KMS-11 (cell line): ENCODE data around the gene NMD3.

Experiments used
- H2AFZ ChIP-seq: fragments of 200-600 bp; sonication (generic); 2 replicates; pipeline ENCODE4 v1.6.1; 2016; ENCODE audit warnings: antibody characterized with exemption, mixed run types, low read depth
- H3K27ac ChIP-seq: fragments of 200-600 bp; sonication (generic); 2 replicates; pipeline ENCODE4 v1.6.1; 2016; ENCODE audit warnings: mild to moderate bottlenecking, mixed run types
- H3K27me3 ChIP-seq: fragments of 200-600 bp; sonication (generic); 2 replicates; pipeline ENCODE4 v1.6.1; 2017; ENCODE audit warnings: mild to moderate bottlenecking, low read depth, mixed run types, moderate library complexity; ENCODE audit not compliant: insufficient read depth
- H3K36me3 ChIP-seq: fragments of 200-600 bp; sonication (generic); 2 replicates; pipeline ENCODE4 v1.6.1; 2017; ENCODE audit warnings: mild to moderate bottlenecking, mixed run types; ENCODE audit not compliant: insufficient read depth
- H3K4me1 ChIP-seq: fragments of 200-600 bp; sonication (generic); 2 replicates; pipeline ENCODE4 v1.6.1; 2016; ENCODE audit warnings: mild to moderate bottlenecking, low read depth, mixed run types; ENCODE audit not compliant: poor library complexity, severe bottlenecking
- H3K4me2 ChIP-seq: fragments of 200-600 bp; sonication (generic); 2 replicates; pipeline ENCODE4 v1.7.0; 2016; ENCODE audit warnings: mild to moderate bottlenecking, mixed run types
- H3K4me3 ChIP-seq: fragments of 200-600 bp; sonication (generic); IDR thresholded peaks from 2 replicates; pipeline ENCODE4 v1.6.1; 2017; ENCODE audit warnings: low read depth, low read length, mixed read lengths; ENCODE audit not compliant: insufficient read depth
- H3K79me2 ChIP-seq: fragments of 200-600 bp; sonication (generic); 2 replicates; pipeline ENCODE4 v1.6.1; 2016; ENCODE audit warnings: low read depth, mixed run types; ENCODE audit not compliant: insufficient read depth
- H3K9ac ChIP-seq: fragments of 200-600 bp; sonication (generic); 2 replicates; pipeline ENCODE4 v1.6.1; 2016; ENCODE audit warnings: mild to moderate bottlenecking, mixed run types
- H4K20me1 ChIP-seq: fragments of 200-600 bp; sonication (generic); 2 replicates; pipeline ENCODE4 v1.6.1; 2016; ENCODE audit warnings: mild to moderate bottlenecking, mixed run types; ENCODE audit not compliant: insufficient read depth
- CTCF ChIP-seq: fragments of 200-600 bp; sonication (generic); conservative IDR thresholded peaks from 2 replicates; pipeline ENCODE4 v1.6.1; 2017; ENCODE audit warnings: low read depth, mild to moderate bottlenecking, antibody characterized with exemption, low read length, moderate library complexity, mixed read lengths

The NMD3 gene

GRCh38 chr3:161222662-161223061, 1.6 kb downstream of the NMD3 start:
- no peak for TF ChIP-seq CTCF
- Histone ChIP-seq H3K9ac (peak overlapping the region; percentile 92; the same call in 1 of the 2 replicates), H3K4me3 (peak overlapping the region; percentile 61), H3K36me3 (no peaks in the 10 kb centered on the region; the same call in 1 of the 2 replicates), H3K4me2 (peak overlapping the region; percentile 83), H3K27me3 (no peaks in the 10 kb centered on the region), H3K4me1 (peaks cover 28% of the 10 kb centered on the region), H3K27ac (no peak overlapping the region), H3K79me2 (peaks cover 43% of the 10 kb centered on the region), H4K20me1 (peaks cover 7% of the 10 kb centered on the region; the same call in 1 of the 2 replicates), H2AFZ (no peak overlapping the region)

GRCh38 chr3:161224786-161225185, 3.7 kb downstream of the NMD3 start:
- TF ChIP-seq CTCF = no peak
- no peak overlapping the region for H3K4me2 ChIP-seq

GRCh38 chr3:161230621-161231171, 9.6 kb downstream of the NMD3 start:
- Histone ChIP-seq H3K4me2 (no peak overlapping the region), H4K20me1 (no peaks in the 10 kb centered on the region), H3K9ac (no peak overlapping the region), H3K36me3 (peaks cover 11% of the 10 kb centered on the region; the same call in 1 of the 2 replicates), H3K4me1 (no peaks in the 10 kb centered on the region), H3K27ac (no peak overlapping the region), H2AFZ (no peak overlapping the region), H3K27me3 (no peaks in the 10 kb centered on the region), H3K79me2 (peaks cover 11% of the 10 kb centered on the region; the same call in 1 of the 2 replicates), H3K4me3 (no peak overlapping the region)
- no peak for TF ChIP-seq CTCF

More at GRCh38 chr3:161224786-161225185, 3.7 kb downstream of the NMD3 start:
- no peaks in the 10 kb centered on the region; the same call in 1 of the 2 replicates for H3K36me3 ChIP-seq
- no peak overlapping the region for H2AFZ ChIP-seq
- H3K27ac ChIP-seq = no peak overlapping the region
- no peak overlapping the region for H3K9ac ChIP-seq
- H4K20me1 ChIP-seq = peaks cover 7% of the 10 kb centered on the region; the same call in 1 of the 2 replicates
- peaks cover 28% of the 10 kb centered on the region for H3K4me1 ChIP-seq
- no peaks in the 10 kb centered on the region for H3K27me3 ChIP-seq
- H3K79me2 ChIP-seq = peaks cover 43% of the 10 kb centered on the region
- H3K4me3 ChIP-seq = no peak overlapping the region

GRCh38 chr3:161231861-161232260, 10.8 kb downstream of the NMD3 start:
- H3K79me2 ChIP-seq = 0 out of 2 replicates have a peak, but pooled peaks cover 5% of the 10 kb centered on the region
- H2AFZ ChIP-seq = no peak overlapping the region
- H3K4me1 ChIP-seq = no peaks in the 10 kb centered on the region
- no peak overlapping the region for H3K9ac ChIP-seq
- H3K4me3 ChIP-seq = no peak overlapping the region
- H3K27ac ChIP-seq = no peak overlapping the region
- H4K20me1 ChIP-seq = no peaks in the 10 kb centered on the region
- peaks cover 15% of the 10 kb centered on the region; the same call in 1 of the 2 replicates for H3K36me3 ChIP-seq
- no peak for TF ChIP-seq CTCF
- no peak overlapping the region for H3K4me2 ChIP-seq
- no peaks in the 10 kb centered on the region for H3K27me3 ChIP-seq
